Measurements from ENCODE around the gene IL32. TPM values are rescaled to one million over a fixed set of nuclear protein-coding genes. Genes with fewer than 3 reads are reported as not detected.
"Not testable (repeated sequence)": the region's sequence is repeated elsewhere in the genome, so short reads cannot be mapped to it uniquely, and the experiment has no call there.

The IL32 gene
- total RNA-seq, 1 donor from 2014 or later = 1.1 TPM

- DNase-seq = no peak
These were observed 6.2 kb downstream of the IL32 start for GRCh38 chr16:3071655-3072054.

- not testable (repeated sequence) for DNase-seq
These were observed 6.7 kb downstream of the IL32 start for GRCh38 chr16:3072148-3072547.

- DNase-seq = not testable (repeated sequence)
These were observed 7.3 kb downstream of the IL32 start for GRCh38 chr16:3072576-3073263.

GRCh38 chr16:3073448-3073847 lies 8.0 kb downstream of the IL32 start:
- no peak for DNase-seq

GRCh38 chr16:3074860-3075522 lies 9.6 kb downstream of the IL32 start:
- DNase-seq = no peak

GRCh38 chr16:3075523-3075915 lies 10.1 kb downstream of the IL32 start:
- no peak for DNase-seq

- DNase-seq = not testable (repeated sequence)
These were observed 10.5 kb downstream of the IL32 start for GRCh38 chr16:3075946-3076345.

- DNase-seq = no peak
These were observed 11.1 kb downstream of the IL32 start for GRCh38 chr16:3076577-3076976.

GRCh38 chr16:3080024-3080423 lies 14.6 kb downstream of the IL32 start:
- DNase-seq = no peak

- not testable (repeated sequence) for DNase-seq
These were observed 16.5 kb downstream of the IL32 start for GRCh38 chr16:3081957-3082356.

- DNase-seq = not testable (repeated sequence)
These were observed 18.0 kb downstream of the IL32 start for GRCh38 chr16:3083408-3083807.

GRCh38 chr16:3084491-3084890 lies 19.1 kb downstream of the IL32 start:
- DNase-seq = no peak

GRCh38 chr16:3084969-3085670 lies 19.7 kb downstream of the IL32 start:
- DNase-seq = no peak

- DNase-seq = no peak
These were observed 20.6 kb downstream of the IL32 start for GRCh38 chr16:3085868-3086595.

- no peak for DNase-seq
These were observed 21.3 kb downstream of the IL32 start for GRCh38 chr16:3086596-3087242.

- no peak for DNase-seq
These were observed 22.1 kb downstream of the IL32 start for GRCh38 chr16:3087243-3088235.

GRCh38 chr16:3088450-3088849 lies 23.0 kb downstream of the IL32 start:
- no peak for DNase-seq

- DNase-seq = no peak
These were observed 23.7 kb downstream of the IL32 start for GRCh38 chr16:3088925-3089716.

GRCh38 chr16:3089717-3090592 lies 24.5 kb downstream of the IL32 start:
- no peak for DNase-seq
